Adipocyte (in vitro differentiated cells): ENCODE results near the gene BET1.

Experiments
- DNase-seq: peaks from one replicate; pipeline ENCODE4 v3.0.0-alpha.2; 2015; ENCODE audit warnings: low read depth
- H3K27me3 ChIP-seq: replicated peaks from 2 replicates; pipeline ENCODE4 v1.7.0; 2013; ENCODE audit warnings: mild to moderate bottlenecking, low read length, moderate library complexity; ENCODE audit not compliant: control insufficient read depth, insufficient read depth
- H3K36me3 ChIP-seq: 2 replicates; pipeline ENCODE4 v1.7.0; 2013; ENCODE audit warnings: low read length, mild to moderate bottlenecking, moderate library complexity; ENCODE audit not compliant: control insufficient read depth, insufficient read depth, severe bottlenecking
- H3K4me1 ChIP-seq: 2 replicates; pipeline ENCODE4 v1.7.0; 2013; ENCODE audit warnings: mild to moderate bottlenecking, low read length, moderate library complexity; ENCODE audit not compliant: control insufficient read depth, insufficient read depth
- H3K4me3 ChIP-seq: 2 replicates; pipeline ENCODE4 v1.7.0; 2013; ENCODE audit warnings: mild to moderate bottlenecking, low read length, moderate library complexity
- H3K9ac ChIP-seq: 2 replicates; pipeline ENCODE4 v1.7.0; 2013; ENCODE audit warnings: mild to moderate bottlenecking, low read length, moderate library complexity
- H3K9me3 ChIP-seq: 2 replicates; pipeline ENCODE4 v1.7.0; 2013; ENCODE audit warnings: mild to moderate bottlenecking, low read length, moderate library complexity; ENCODE audit not compliant: control insufficient read depth

Gene BET1

DNA sequence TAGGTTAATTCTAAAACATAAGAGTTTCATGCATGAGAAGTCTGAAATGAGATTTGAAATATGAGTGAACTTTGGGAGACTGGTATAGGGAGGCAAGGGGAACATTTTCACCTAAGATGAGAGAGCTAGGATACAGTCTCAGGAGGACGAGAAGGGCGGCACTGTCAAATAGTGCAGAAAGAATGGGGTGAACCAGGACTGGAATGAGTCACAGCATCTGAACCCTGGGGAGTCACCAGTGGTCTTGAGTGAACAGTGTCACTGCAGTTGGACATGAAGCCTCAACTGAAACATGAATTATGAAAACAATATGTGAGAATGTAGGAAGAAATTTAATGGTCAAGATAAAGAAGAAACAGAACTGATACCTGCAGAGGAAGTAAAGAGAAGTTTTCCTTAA, 48.9 kb downstream of the BET1 start:
- H3K9me3 ChIP-seq: no peaks in the 10 kb centered on the region
- no peak overlapping the region for H3K9ac ChIP-seq
- H3K4me3 ChIP-seq: no peak overlapping the region
- DNase-seq: no peak
- H3K4me1 ChIP-seq: peaks cover 5% of the 10 kb centered on the region
- H3K36me3 ChIP-seq: no peaks in the 10 kb centered on the region
- no peaks in the 10 kb centered on the region for H3K27me3 ChIP-seq

GRCh38 chr7:93949423-93949822, 54.7 kb downstream of the BET1 start:
- no peak overlapping the region for H3K4me3 ChIP-seq
- no peak overlapping the region for H3K9ac ChIP-seq
- peaks cover 17% of the 10 kb centered on the region for H3K4me1 ChIP-seq
- H3K36me3 ChIP-seq: no peaks in the 10 kb centered on the region
- H3K27me3 ChIP-seq: no peaks in the 10 kb centered on the region
- H3K9me3 ChIP-seq: no peaks in the 10 kb centered on the region
- peak; percentile 83 for DNase-seq

DNA sequence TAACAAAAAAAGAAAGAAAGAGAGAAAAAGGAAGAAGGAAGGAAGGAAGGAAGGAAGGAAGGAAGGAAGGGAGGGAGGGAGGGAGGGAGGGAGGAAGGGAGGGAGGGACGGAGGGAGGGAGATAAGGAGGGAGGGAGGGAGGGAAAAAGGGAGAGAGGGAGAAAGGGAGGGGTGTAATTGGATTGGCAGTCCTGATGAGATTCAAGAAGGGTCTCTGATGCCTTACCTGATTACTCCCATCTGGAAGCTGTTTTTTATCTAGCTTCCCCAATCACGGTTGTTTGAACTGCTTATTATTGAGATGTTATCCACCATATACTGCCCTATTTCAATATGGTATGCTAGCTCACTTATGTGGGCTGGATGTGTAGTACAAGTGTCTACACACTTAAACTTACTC, 55.3 kb downstream of the BET1 start:
- H3K36me3 ChIP-seq: no peaks in the 10 kb centered on the region
- H3K27me3 ChIP-seq: no peaks in the 10 kb centered on the region
- no peak overlapping the region for H3K4me3 ChIP-seq
- peaks cover 17% of the 10 kb centered on the region for H3K4me1 ChIP-seq
- H3K9ac ChIP-seq: no peak overlapping the region
- no peaks in the 10 kb centered on the region for H3K9me3 ChIP-seq
- no peak for DNase-seq

DNA sequence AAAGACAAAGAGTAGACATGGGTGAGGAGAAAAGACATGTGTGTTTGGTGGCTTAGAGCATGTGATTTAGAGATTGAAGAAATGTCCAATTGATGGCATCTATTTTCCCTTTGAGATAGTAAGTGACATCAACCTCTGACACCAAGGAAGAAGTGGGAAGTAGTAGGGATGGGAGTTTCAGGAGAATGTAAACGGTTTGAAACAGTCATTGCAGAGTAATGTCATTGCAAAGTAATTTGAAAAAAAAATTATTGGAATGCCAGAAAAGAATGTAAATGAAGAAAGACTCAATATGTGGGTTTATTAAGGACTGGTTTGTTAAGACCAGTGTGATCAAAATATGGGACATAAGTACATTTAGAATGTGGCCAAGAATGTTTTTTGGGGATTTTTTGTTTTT, 56.0 kb downstream of the BET1 start:
- Histone ChIP-seq H3K27me3 (no peaks in the 10 kb centered on the region), H3K4me3 (no peak overlapping the region), H3K9me3 (no peaks in the 10 kb centered on the region), H3K4me1 (peaks cover 17% of the 10 kb centered on the region), H3K36me3 (no peaks in the 10 kb centered on the region), H3K9ac (no peak overlapping the region)
- peak; percentile 44 for DNase-seq

GRCh38 chr7:93945756-93946535, 58.2 kb downstream of the BET1 start:
- Histone ChIP-seq H3K9me3 (no peaks in the 10 kb centered on the region), H3K4me3 (no peak overlapping the region), H3K9ac (no peak overlapping the region), H3K36me3 (no peaks in the 10 kb centered on the region), H3K4me1 (peaks cover 17% of the 10 kb centered on the region), H3K27me3 (no peaks in the 10 kb centered on the region)
- no peak for DNase-seq

DNA sequence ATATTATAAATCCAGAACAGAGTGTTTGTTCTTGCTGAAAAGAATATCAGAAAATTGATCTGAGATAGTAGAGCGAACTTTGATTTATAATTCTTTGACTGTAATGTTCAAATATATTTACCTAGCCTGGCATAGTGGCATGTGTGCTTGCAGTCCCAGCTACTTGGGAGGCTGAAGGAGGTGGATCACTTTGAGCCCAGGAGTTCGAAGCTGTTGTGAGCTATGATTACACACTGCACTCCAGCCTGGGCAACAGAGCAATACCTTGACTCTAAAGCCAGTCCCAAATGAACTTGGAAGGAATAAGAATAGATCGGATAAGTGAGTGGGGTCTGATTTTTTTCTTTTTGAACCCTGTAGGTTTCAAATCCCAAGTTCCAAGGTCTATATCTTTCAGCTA, 59.1 kb downstream of the BET1 start:
- DNase-seq: no peak
- no peaks in the 10 kb centered on the region for H3K9me3 ChIP-seq
- H3K27me3 ChIP-seq: no peaks in the 10 kb centered on the region
- no peaks in the 10 kb centered on the region for H3K36me3 ChIP-seq
- no peak overlapping the region for H3K9ac ChIP-seq
- H3K4me1 ChIP-seq: peaks cover 17% of the 10 kb centered on the region
- no peak overlapping the region for H3K4me3 ChIP-seq

DNA sequence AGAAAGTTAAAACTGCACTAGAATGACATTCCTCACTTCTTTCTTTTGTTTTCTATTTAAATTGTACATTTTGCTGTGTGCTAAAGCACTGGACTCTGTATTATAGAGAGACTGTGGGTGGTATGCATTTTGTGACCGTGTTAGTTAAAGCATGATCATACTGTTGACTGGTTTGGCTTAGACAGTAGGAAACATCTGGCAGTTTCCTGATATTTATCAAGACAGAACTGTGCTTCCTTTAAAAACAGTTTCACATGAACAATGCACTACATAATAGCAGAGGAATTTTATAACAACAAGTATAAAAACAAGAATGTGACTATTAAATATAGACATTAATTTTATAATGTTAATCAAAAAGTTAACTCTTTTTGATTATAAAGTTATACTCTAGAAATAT, 59.5 kb downstream of the BET1 start:
- H3K9ac ChIP-seq: no peak overlapping the region
- no peaks in the 10 kb centered on the region for H3K9me3 ChIP-seq
- no peaks in the 10 kb centered on the region for H3K27me3 ChIP-seq
- no peak overlapping the region for H3K4me3 ChIP-seq
- H3K4me1 ChIP-seq: peaks cover 16% of the 10 kb centered on the region
- DNase-seq: peak; percentile 37
- H3K36me3 ChIP-seq: no peaks in the 10 kb centered on the region

- no peaks in the 10 kb centered on the region for H3K9me3 ChIP-seq
- no peak overlapping the region for H3K9ac ChIP-seq
- H3K36me3 ChIP-seq: no peaks in the 10 kb centered on the region
- no peaks in the 10 kb centered on the region for H3K27me3 ChIP-seq
- H3K4me1 ChIP-seq: peaks cover 9% of the 10 kb centered on the region
- no peak for DNase-seq
- no peak overlapping the region for H3K4me3 ChIP-seq
Measured at GRCh38 chr7:93943816-93944540, 60.2 kb downstream of the BET1 start.
